Measurements from ENCODE around the gene CCDC88C.
A peak's percentile ranks its signal among the peaks of the same experiment; 100 is the strongest.

Gene CCDC88C

GRCh38 chr14:91390165-91390778 is 27.3 kb downstream of the CCDC88C start:
- H2AFZ ChIP-seq (ENCODE audit: low read length) = no peak overlapping the region
- no peak overlapping the region for H3K4me3 ChIP-seq (ENCODE audit: low read depth, low read length, poor library complexity, severe bottlenecking)
- peak overlapping the region; percentile 86 for H3K27ac ChIP-seq (ENCODE audit: low read depth, low read length, poor library complexity, severe bottlenecking)
- H3K9me3 ChIP-seq (ENCODE audit: low read length) = no peaks in the 10 kb centered on the region
- no peak overlapping the region; the same call in 1 of the 2 replicates for H3K4me2 ChIP-seq (ENCODE audit: low read length)
- H3K4me1 ChIP-seq (ENCODE audit: insufficient read depth, low read length, severe bottlenecking) = peaks cover 87% of the 10 kb centered on the region
- H3K9ac ChIP-seq (ENCODE audit: low read length) = no peak overlapping the region
- TF ChIP-seq CTCF (IDR thresholded peaks at IDR 0.05; ENCODE audit: low read length) = no peak
- no peak for TF ChIP-seq EZH2 (IDR thresholded peaks at IDR 0.05; ENCODE audit: borderline replicate concordance, low read length)
- no peaks in the 10 kb centered on the region for H4K20me1 ChIP-seq (ENCODE audit: insufficient read depth, low read length)
- peaks cover 58% of the 10 kb centered on the region; the same call in 1 of the 2 replicates for H3K36me3 ChIP-seq (ENCODE audit: insufficient read depth, low read length)
- H3F3A ChIP-seq (ENCODE audit: insufficient read depth, low read length) = no peaks in the 10 kb centered on the region
- H3K9me2 ChIP-seq (ENCODE audit: low read depth, low read length) = no peaks in the 10 kb centered on the region
- H3K79me2 ChIP-seq (ENCODE audit: insufficient read depth, low read length) = peaks cover 98% of the 10 kb centered on the region
- H3K27me3 ChIP-seq (ENCODE audit: insufficient read depth, low read length) = no peaks in the 10 kb centered on the region

- Histone ChIP-seq H3K9me3 (ENCODE audit: low read length) (no peaks in the 10 kb centered on the region), H3K27ac (ENCODE audit: low read depth, low read length, poor library complexity, severe bottlenecking) (peak overlapping the region; percentile 29), H3K4me2 (ENCODE audit: low read length) (no peak overlapping the region), H3F3A (ENCODE audit: insufficient read depth, low read length) (no peaks in the 10 kb centered on the region), H2AFZ (ENCODE audit: low read length) (no peak overlapping the region), H3K4me1 (ENCODE audit: insufficient read depth, low read length, severe bottlenecking) (peaks cover 87% of the 10 kb centered on the region), H3K4me3 (ENCODE audit: low read depth, low read length, poor library complexity, severe bottlenecking) (no peak overlapping the region), H3K36me3 (ENCODE audit: insufficient read depth, low read length) (peaks cover 47% of the 10 kb centered on the region; the same call in 1 of the 2 replicates), H3K9me2 (ENCODE audit: low read depth, low read length) (no peaks in the 10 kb centered on the region), H3K9ac (ENCODE audit: low read length) (no peak overlapping the region), H3K27me3 (ENCODE audit: insufficient read depth, low read length) (no peaks in the 10 kb centered on the region), H4K20me1 (ENCODE audit: insufficient read depth, low read length) (no peaks in the 10 kb centered on the region), H3K79me2 (ENCODE audit: insufficient read depth, low read length) (peaks cover 98% of the 10 kb centered on the region)
- TF ChIP-seq EZH2 (IDR thresholded peaks at IDR 0.05; ENCODE audit: borderline replicate concordance, low read length) (no peak), CTCF (IDR thresholded peaks at IDR 0.05; ENCODE audit: low read length) (no peak)
Measured at GRCh38 chr14:91389150-91389549, 28.5 kb downstream of the CCDC88C start.

- Histone ChIP-seq H3K9me2 (ENCODE audit: low read depth, low read length) (no peaks in the 10 kb centered on the region), H3K9me3 (ENCODE audit: low read length) (no peaks in the 10 kb centered on the region), H4K20me1 (ENCODE audit: insufficient read depth, low read length) (no peaks in the 10 kb centered on the region), H3K27me3 (ENCODE audit: insufficient read depth, low read length) (no peaks in the 10 kb centered on the region), H3K4me2 (ENCODE audit: low read length) (no peak overlapping the region), H3K4me3 (ENCODE audit: low read depth, low read length, poor library complexity, severe bottlenecking) (no peak overlapping the region), H3F3A (ENCODE audit: insufficient read depth, low read length) (no peaks in the 10 kb centered on the region), H3K9ac (ENCODE audit: low read length) (no peak overlapping the region), H3K36me3 (ENCODE audit: insufficient read depth, low read length) (peaks cover 45% of the 10 kb centered on the region; the same call in 1 of the 2 replicates), H3K4me1 (ENCODE audit: insufficient read depth, low read length, severe bottlenecking) (peaks cover 87% of the 10 kb centered on the region), H3K79me2 (ENCODE audit: insufficient read depth, low read length) (peaks cover 98% of the 10 kb centered on the region), H2AFZ (ENCODE audit: low read length) (no peak overlapping the region), H3K27ac (ENCODE audit: low read depth, low read length, poor library complexity, severe bottlenecking) (peak overlapping the region; percentile 29)
- TF ChIP-seq EZH2 (IDR thresholded peaks at IDR 0.05; ENCODE audit: borderline replicate concordance, low read length) (no peak), CTCF (IDR thresholded peaks at IDR 0.05; ENCODE audit: low read length) (no peak)
Measured at GRCh38 chr14:91388551-91388975, 29.1 kb downstream of the CCDC88C start.
